Upper lobe of right lung (tissue), 1 donor: ENCODE data around the gene SLC6A6. TPM values are rescaled to one million over a fixed set of nuclear protein-coding genes. Genes with fewer than 3 reads are reported as not detected.

ENCODE experiments used
- ATAC-seq: fragments of 200-7000 bp; cut with Tn5 transposase; one replicate; pipeline ENCODE4 v1.9.1; 2020; ENCODE audit warnings: mild to moderate bottlenecking, moderate library complexity
- DNase-seq: peaks from one replicate; pipeline ENCODE4 v3.0.0-alpha.2; 2020
- H3K27ac ChIP-seq: fragments of 200-600 bp; one replicate; pipeline ENCODE4 v1.8.0; 2022
- H3K27me3 ChIP-seq: fragments of 200-600 bp; one replicate; pipeline ENCODE4 v1.8.0; 2022; ENCODE audit warnings: mild to moderate bottlenecking
- H3K36me3 ChIP-seq: fragments of 200-600 bp; one replicate; pipeline ENCODE4 v1.8.0; 2022
- H3K4me1 ChIP-seq: fragments of 200-600 bp; one replicate; pipeline ENCODE4 v1.8.0; 2022
- H3K4me3 ChIP-seq: fragments of 200-600 bp; one replicate; pipeline ENCODE4 v1.8.0; 2022; ENCODE audit warnings: mild to moderate bottlenecking
- H3K9me3 ChIP-seq: fragments of 200-600 bp; one replicate; pipeline ENCODE4 v1.8.0; 2022
- CTCF ChIP-seq: fragments of 200-600 bp; IDR thresholded peaks from one replicate; pipeline ENCODE4 v1.8.0; 2022; ENCODE audit warnings: antibody characterized with exemption
- intact Hi-C: fragments of 100-400 bp; cut with DNase I; formaldehyde crosslinking; loops from one replicate; pipeline ENCODE4 v1.11.0; 2022
- total RNA-seq: library from RNA; stranded (reverse); fragmentation: NEBNext Ultra II Directional; extraction: Animal tissue kit (Norgen Biotek cat#: 25700); gene quantifications from one replicate; pipeline ENCODE4 v1.2.1, GENCODE V29; 2021
- donor health status: DM: no; HTN: yes; CAD: no; lungs with severe emphysema.

The SLC6A6 gene
- total RNA-seq, 1 donor from 2014 or later: 54.3 TPM

DNA sequence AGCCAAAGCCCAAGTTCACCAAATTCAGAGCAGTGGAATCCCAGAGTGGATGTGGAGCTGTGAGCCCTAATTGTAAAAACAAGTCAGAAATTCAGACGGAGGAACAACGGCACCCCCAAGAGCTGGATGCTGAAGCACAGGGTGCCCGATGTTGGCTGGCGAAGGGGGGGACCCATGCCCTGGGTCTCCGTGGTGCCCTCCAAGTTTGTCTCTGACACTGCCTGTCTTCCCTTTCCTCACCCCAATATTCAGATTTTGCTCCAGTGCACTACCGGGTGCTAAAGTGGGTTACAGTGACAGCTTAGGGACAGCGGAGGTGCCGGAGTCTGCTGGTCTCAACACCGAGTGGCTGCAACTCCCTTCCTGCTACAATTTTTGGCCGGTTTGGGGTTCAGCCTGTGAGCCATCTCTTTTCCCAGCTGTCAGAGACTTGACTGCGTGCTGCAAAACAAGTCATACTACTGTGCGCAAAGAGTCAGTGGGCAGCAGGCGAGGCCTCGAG lies 131.1 kb downstream of the SLC6A6 start:
- ATAC-seq (no peak), DNase-seq (no peak)
- Histone ChIP-seq H3K4me1 (no peaks in the 10 kb centered on the region), H3K36me3 (no peaks in the 10 kb centered on the region), H3K27me3 (peaks cover 6% of the 10 kb centered on the region), H3K4me3 (no peak overlapping the region), H3K27ac (no peak overlapping the region), H3K9me3 (no peaks in the 10 kb centered on the region)
- intact Hi-C loops: no loop called here
- no peak for TF ChIP-seq CTCF

GRCh38 chr3:14534516-14535191 lies 132.2 kb downstream of the SLC6A6 start:
- H3K4me1 ChIP-seq: no peaks in the 10 kb centered on the region

GRCh38 chr3:14535616-14536015 lies 133.2 kb downstream of the SLC6A6 start:
- ATAC-seq: no peak
- H3K36me3 ChIP-seq: no peaks in the 10 kb centered on the region
- no peak overlapping the region for H3K4me3 ChIP-seq
- no peak overlapping the region for H3K27ac ChIP-seq
- TF ChIP-seq CTCF: no peak
- H3K4me1 ChIP-seq: no peaks in the 10 kb centered on the region
- no peak for DNase-seq
- H3K9me3 ChIP-seq: no peaks in the 10 kb centered on the region
- peaks cover 6% of the 10 kb centered on the region for H3K27me3 ChIP-seq
- intact Hi-C loops: no loop called here

More at GRCh38 chr3:14534516-14535191, 132.2 kb downstream of the SLC6A6 start:
- no peak for TF ChIP-seq CTCF
- ATAC-seq (no peak), DNase-seq (no peak)
- Histone ChIP-seq H3K36me3 (no peaks in the 10 kb centered on the region), H3K27ac (no peak overlapping the region), H3K9me3 (no peaks in the 10 kb centered on the region), H3K4me3 (no peak overlapping the region), H3K27me3 (peaks cover 6% of the 10 kb centered on the region)
- intact Hi-C loops: no loop called here

GRCh38 chr3:14536055-14536815 lies 133.8 kb downstream of the SLC6A6 start:
- no peaks in the 10 kb centered on the region for H3K36me3 ChIP-seq
- peaks cover 6% of the 10 kb centered on the region for H3K27me3 ChIP-seq
- H3K9me3 ChIP-seq: no peaks in the 10 kb centered on the region
- intact Hi-C loops: no loop called here
- no peak overlapping the region for H3K4me3 ChIP-seq
- H3K4me1 ChIP-seq: no peaks in the 10 kb centered on the region
- DNase-seq (no peak), ATAC-seq (no peak)
- TF ChIP-seq CTCF: no peak
- H3K27ac ChIP-seq: no peak overlapping the region

- no peak for TF ChIP-seq CTCF
- Histone ChIP-seq H3K36me3 (no peaks in the 10 kb centered on the region), H3K9me3 (no peaks in the 10 kb centered on the region), H3K4me1 (no peaks in the 10 kb centered on the region), H3K27me3 (peaks cover 6% of the 10 kb centered on the region), H3K27ac (no peak overlapping the region), H3K4me3 (no peak overlapping the region)
- no peak for ATAC-seq
- intact Hi-C loops: no loop called here
- no peak for DNase-seq
These were observed 134.6 kb downstream of the SLC6A6 start for GRCh38 chr3:14536837-14537589.
